GM21723 (cell line): ENCODE results near the gene SHD.
"Not testable (repeated sequence)": the region's sequence is repeated elsewhere in the genome, so short reads cannot be mapped to it uniquely, and the experiment has no call there.

Experiments used
- ATAC-seq: cut with Tn5 transposase; IDR thresholded peaks from one replicate; pipeline ENCODE4 v1.9.1; 2021; ENCODE audit warnings: mild to moderate bottlenecking, moderate library complexity; ENCODE audit not compliant: unreplicated experiment

Gene SHD

DNA sequence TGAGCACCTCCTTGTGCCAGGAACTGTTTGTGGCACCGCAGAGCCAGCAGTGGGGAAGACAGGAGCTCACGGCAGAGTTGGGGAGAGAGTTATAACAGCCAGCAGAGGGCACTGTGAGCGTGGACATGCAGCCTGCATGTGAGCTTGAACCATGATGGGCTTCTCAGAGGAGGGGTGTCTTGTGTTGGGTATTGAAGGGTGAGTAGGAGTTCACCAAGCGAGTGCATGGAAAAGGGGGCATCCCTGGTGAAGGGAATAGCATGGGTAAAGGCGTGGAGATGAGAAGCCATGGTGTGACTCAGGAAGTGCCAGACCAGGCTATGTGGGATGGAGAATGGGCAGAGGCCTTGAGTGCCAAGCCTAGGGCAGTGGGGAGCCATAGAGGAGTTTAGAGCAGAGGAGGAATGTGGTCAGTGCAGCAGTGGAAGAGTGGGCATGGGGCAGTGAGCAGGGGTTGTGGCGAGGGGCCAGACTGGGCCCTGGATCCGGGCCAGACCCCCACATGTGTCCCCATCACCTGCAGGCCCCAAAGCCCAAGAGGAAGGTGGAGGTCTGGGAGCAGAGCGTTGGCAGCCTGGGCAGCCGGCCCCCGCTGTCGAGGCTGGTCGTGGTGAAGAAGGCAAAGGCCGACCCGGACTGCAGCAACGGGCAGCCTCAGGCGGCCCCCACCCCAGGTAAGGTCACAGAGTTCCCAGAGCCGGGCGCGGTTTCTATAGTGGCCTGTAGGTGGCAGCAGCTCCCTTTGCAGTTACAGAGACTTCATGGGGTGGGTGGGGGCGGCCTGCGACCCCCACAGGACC lies 11.8 kb upstream of the SHD start:
- no peak for ATAC-seq

DNA sequence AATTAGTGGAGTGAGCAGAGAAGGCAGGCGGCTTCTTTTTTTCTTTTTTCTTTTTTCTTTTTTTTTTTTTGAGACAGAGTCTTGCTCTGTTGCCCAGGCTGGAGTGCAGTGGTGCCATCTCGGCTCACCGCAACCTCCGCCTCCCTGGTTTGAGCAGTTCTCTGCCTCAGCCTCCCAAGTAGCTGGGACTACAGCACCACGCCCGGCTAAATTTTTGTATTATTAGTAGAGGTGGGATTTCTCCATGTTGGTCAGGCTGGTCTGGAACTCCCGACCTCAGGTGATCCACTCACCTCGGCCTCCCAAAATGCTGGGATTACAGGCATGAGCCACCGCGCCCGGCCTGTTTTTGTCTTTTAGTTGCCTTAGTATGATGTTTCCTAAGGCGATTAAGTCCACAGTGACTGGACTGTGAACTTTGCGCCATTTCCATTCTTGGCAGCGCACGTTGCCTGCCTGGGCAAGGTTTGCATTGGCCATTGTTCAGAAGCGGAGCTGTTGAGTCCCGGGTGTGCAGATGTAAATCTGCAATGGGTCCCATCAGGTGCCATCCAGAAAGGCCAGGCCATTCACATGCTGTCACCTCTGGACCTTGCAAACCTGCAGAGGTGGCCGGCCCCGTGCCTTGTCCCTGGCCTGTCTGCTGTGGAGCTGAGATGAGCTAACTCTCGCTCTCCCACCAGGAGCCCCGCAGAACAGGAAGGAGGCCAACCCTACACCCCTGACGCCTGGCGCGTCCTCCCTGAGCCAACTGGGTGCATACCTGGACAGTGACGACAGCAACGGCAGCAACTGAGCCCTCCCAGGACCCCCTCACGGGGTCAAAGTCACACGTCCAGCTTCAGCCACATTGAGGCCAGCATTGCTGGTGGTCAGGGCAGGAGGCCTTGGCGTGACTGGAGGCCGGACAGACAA lies 10.9 kb upstream of the SHD start:
- ATAC-seq, result no peak

DNA sequence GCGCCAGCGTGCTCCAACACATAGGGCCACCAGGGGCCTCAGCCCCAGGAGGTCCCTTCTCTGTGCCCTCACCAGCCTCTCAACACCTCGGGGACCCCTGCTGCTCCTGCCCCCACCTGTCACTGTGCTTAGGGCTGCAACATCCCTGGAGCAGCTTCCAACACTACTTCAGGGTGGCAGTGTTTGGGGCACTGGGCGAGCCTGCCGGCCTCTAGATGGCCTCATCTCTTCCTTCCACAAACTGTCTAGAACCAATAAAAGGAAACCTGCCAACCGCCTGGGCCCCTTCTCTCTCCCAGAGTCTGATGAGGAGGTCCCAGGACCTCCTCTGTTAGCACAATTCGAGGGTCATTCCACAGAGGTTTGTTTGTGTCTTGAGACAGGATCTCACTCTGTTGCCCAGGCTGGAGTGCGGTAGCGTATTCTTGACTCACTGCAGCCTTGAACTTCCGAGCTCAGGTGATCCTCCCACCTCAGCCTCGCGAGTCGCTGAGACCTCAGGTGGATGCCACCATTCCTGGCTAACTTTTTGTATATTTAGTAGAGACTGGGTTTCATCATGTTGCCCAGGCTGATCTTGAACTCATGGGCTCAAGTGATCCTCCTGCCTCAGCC lies 10.1 kb upstream of the SHD start:
- no peak for ATAC-seq

DNA sequence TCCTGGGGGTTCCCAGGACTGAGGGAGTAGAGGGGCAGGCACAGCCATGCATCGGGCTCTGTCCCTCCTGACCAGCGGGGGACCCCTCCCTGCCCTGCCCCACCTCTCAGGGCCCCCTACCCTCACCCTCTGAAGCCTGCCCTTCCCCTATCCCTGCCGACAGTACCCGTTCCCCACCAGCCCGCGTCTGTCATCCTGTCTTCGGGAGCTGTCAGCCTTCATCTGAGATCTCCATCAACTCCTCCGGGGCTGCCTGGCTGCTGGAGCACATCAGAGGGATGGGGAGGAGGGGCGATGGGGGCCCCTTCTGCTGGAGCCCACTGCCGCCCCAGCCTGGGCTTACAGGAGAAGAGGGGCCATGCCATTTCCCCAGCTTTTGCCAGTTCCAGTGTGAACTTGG lies 6.2 kb upstream of the SHD start:
- no peak for ATAC-seq

DNA sequence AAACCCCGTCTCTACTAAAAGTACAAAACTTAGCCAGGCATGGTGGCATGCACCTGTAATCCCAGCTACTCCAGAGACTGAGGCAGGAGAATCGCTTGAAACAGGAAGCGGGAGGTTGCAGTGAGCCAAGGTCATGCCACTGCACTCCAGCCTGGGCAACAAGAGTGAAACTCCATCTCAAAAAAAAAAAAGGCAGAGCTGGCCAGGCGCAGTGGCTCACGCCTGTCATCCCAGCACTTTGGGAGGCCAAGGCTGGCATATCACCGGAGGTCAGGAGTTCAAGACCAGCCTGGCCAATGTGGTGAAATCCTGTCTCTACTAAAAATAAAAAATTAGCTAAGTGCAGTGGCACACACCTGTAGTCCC lies 4.8 kb upstream of the SHD start:
- not testable (repeated sequence) for ATAC-seq

DNA sequence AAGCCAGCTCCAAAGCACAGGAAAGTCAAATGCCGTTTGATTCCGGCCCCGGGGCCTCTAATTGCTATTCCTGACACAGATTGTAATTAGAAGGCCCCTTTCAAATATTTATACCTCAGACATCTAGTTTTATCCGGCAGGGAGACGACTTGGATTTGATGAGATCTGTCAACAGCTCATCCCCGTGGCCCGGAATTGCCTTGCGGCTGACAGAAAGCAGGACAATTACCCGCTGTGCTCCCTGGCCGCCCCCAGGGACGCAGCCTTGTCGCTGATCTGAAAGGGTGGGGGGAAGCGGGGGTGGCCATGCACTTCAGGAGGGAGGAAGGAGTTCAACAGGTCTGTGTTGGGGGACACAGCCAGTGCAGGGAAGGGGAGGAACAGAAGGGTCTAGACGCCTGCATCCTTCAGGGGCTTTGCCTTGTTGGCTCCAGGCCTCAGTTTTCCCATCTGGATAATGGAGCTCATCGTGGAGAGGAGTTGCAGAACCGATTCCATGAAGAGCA lies 1.8 kb upstream of the SHD start:
- ATAC-seq, result no peak

DNA sequence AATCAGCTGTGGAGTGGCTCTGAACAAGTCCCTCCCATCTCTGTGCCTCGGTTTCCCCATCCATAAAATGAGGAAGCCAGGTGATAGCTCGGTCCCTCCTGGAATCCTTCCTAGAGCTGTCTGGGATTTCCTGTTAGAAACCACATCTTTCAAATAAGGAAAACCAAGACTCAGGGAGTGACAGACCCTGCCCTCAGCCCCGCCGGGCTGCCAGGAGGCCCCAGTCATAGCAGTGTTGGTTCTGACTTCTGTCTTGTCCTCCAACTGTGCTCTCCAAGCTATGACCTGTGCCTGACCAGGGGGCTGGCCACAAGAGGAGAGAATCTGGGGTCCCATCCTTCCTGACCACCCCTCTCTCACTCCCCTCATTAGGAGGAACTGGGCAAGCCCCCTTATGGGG lies 1.1 kb upstream of the SHD start:
- no peak for ATAC-seq

DNA sequence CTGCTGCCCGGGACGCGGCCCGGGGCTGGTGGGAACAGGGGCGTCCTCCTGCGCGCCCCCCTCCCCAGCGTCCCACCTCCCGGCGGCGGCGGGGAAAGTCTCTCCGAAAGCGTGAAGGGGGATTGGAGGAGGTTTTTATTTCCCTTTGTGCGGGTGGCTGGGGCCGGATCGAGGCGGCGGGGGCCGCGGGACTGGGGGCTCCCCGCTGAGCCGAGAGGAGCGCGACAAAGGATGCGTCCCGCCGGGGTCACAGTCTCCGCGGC lies 132 bp downstream of the SHD start:
- ATAC-seq, result no peak

DNA sequence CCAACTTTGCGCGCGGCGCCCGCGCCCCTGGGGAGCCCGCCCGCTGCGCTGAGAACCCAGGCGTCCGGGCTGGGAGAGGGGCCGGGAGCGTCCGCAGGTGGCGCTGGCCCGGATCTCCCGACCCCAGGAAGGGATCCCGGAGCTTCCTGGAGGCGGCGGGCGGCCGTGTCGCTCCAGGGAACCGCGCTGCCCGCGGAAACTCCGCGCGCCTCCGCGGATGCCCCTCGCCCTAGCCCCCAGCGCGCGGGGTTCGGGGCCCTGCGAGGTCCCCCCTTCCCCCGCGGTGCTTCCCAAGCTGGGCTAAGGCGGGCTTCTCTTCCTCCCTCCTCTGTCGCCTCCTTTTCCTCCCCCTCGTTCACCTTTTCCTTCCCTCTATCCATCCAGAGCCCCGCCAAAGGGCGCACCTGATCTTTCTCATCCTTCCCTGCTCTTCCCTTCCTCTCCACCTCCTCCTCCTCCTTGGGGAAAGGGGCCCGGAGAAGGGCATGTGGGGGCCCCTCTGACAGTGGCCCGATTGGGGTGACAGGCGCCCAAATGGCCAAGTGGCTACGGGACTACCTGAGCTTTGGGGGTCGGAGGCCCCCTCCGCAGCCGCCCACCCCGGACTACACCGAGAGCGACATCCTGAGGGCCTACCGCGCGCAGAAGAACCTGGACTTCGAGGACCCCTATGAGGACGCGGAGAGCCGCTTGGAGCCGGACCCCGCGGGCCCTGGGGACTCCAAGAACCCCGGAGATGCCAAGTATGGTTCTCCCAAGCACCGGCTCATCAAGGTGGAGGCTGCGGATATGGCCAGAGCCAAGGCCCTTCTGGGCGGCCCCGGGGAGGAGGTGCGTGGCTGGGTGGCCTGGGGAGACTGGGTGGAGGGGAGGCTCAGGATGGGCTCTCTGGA lies 710 bp downstream of the SHD start:
- ATAC-seq, result no peak

DNA sequence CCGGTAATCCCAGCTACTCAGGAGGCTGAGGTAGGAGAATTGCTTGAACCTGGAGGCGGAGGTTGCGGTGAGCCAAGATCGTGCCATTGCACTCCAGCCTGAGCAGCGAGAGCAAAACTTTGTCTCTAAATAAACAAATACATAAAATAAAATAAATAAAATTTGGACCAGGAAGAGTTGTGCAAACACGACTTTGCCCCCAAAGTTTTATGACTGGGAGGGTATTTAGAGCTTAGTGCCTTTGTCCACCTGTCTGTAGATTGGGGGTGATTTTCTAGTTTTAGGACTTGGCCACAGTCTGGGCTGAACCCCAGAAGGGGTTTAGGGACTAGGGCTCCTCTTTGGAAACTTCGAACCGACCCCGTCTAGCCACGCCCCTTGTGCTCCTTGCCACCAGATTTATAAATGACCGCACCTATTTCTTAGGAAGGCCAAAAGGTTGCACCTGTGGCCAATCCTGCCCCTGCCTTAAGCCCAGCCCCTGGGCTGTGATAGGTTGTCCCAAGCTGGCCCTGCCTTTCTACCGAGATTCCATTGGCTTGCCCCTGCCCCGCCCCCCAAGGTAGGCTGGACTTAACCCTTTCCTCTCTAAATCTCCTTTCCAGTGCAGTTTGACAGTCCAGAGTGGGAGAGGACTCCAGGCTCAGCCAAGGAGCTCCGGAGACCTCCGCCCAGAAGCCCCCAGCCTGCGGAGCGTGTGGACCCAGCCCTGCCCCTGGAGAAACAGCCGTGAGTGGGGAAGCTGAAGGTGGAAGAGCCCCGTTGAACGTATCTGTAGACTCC lies 5.3 kb downstream of the SHD start:
- ATAC-seq, result no peak

DNA sequence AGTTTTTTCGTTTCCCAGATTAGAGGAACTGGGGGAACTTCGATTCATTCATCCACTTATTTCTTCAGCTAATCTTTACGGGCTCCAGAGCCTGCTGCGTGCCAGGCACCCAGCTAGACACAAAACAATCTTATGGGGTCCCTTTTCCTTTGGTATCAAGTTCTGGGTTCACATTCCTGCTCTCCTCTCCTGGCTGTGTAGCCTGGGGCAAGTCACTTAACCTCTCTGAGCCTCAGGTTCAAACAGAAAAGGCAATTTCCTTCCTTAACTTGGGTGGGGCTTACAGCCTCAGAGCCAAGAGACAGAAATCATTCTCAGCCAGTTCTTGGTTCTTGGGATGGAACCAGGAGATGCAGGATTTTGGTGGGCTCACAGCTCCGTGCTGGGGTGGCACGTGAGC lies 5.9 kb downstream of the SHD start:
- no peak for ATAC-seq

DNA sequence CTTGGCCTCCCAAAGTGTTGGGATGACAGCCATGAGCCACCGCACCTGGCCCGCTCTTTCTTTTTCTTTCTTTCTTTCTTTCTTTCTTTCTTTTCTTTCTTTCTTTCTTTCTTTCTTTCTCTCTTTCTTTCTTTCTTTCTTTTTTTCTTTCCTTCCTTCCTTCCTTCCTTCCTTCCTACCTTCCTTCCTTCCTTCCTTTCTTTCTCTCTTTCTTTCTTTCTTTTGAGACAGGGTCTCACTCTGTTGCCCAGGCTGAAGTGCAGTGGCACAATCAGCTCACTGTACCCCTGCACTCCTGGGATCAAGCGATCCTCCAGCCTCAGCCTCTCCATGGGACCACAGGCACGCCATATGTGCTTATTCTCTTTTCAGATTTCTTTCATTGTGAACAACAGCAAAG lies 7.1 kb downstream of the SHD start:
- ATAC-seq, result not testable (repeated sequence)

DNA sequence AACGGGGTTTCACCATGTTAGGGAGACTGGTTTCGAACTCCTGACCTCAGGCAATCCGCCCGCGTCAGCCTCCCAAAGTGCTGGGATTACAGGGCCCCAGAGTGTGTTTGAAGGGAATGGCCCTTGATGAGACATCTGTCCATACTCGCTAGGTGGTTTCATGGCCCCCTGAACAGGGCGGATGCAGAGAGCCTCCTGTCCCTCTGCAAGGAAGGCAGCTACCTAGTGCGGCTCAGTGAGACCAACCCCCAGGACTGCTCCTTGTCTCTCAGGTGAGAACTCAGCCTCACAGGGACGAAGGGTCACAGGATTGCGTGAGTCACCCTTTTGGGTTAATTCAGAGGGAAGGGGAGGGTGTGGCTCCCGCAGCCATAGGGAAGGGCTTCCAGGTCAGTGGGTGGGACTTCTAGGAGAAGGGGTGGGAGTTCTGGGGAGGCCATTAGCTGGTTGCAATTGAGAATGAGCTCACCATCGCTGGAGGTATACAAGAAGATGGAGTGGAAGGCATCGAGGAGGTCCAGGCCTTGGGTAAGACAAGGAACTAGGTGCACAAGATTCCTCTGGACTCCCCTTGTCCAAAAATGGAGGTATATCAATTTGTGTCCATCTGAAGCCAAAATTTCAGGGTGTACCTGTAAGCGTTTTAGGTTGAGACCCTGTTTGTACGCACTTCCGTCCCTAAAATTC lies 9.2 kb downstream of the SHD start:
- ATAC-seq, result no peak

DNA sequence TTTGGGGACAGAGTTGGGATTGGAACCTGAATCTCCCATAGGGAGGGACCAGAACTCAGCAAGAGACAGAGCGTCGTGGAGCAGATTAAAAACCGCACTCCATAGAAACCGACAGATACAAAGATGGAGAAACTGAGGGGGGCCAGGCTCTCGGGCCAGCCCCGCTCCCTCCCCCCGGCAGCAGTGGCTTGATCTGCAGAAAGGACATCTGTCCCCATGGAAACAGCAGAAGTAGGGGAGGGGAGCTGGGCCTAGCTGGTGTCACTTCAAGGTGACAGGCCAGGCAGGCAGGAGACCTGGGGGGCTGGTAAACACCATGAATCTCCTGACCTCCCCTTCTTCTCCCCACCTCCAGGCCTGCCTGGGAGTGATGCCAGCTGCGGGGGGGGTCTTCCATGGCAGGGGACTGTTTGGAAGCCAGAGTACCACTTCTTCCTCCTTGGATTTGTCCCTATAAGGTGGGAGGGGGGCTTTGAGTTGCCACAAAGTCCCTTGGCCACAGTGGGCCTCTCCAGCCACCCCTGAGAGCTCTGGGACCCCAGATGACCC lies 12.2 kb downstream of the SHD start:
- no peak for ATAC-seq

DNA sequence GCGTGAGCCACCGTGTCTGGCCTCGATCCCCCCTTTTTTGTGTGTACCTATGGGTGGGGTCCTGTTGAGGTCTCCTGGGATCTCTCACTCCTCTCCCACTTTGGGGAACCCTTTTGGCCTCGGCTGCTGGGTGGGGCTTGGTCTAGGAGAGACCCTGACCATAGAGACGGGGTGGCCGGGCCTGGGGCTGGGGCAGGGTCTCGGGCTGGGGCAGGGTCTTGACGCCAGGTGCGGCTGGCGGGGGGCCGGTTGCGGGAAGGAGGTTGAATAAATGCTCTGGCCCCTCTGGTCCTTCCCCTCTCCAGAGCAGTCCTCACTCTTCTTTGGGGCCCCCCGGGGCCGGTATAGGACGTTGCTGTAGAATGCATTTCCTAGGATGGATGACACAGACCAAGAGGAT lies 13.4 kb downstream of the SHD start:
- no peak for ATAC-seq

DNA sequence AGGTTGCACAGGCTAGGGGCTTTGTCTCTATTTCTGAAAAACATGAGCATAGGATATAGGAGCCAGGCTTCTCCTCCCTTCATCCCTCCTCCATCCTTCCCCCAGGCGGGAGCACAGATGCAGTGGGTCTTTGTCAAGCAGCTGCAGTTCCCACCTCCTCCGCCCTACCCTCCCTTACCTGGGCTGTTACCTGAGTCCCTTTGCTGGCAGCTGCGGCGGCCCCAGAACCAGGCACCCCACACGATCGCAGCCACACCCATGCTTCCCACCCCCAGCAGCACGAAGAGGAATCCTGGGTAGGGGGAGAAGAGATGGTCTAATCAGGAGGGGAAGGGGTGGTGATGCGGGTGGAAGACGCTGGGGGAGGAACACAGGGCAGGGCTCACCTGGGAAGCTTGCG lies 15.3 kb downstream of the SHD start:
- ATAC-seq, result no peak

DNA sequence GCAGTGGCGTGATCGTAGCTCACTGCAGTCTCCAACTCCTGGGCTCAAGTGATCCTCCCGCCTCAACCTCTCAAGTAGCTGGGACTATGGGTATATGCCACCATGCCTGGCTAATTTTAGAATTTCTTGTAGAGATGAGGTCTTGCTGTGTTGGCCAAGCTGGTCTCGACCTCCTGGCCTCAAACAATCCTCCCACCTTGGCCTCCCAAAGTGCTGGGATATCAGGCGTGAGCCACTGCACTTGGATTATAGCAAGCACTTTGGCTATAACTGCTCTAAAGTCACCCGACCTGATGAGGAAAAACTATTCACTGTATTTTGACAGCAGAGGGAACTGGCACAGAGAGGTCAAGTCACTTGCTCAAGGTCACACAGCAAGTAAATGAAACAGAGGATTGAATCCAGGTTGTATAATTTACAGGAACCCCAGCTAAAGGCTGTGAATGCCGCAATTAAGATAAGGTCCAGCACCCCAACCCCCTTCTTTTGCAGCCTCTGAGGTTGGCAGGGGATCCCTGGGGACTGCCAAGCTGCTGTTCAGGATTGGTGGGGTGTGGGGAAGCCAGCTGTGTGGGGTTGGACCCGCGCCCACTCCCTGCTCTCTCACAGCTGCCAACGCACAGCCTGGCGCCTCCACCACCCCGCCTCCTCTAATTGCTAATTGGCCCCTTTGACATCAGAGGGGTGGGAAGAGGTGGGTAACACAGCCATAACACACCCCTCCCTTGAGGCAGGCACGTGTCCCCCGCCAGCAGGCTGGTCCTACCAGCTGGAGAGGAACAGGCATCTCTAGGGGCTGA lies 17.1 kb downstream of the SHD start:
- ATAC-seq, result no peak
